B cell (primary cell): ENCODE measurements around the gene ATG16L1. TPM values are rescaled to one million over a fixed set of nuclear protein-coding genes. Genes with fewer than 3 reads are reported as not detected.
A peak's percentile ranks its signal among the peaks of the same experiment; 100 is the strongest.

Source experiments
- ATAC-seq: fragments of 200-7000 bp; cut with Tn5 transposase; one replicate; pipeline ENCODE4 v1.10.0; 2021; ENCODE audit warnings: low read depth, mild to moderate bottlenecking, moderate number of reproducible peaks, moderate library complexity
- CTCF ChIA-PET: fragments of 350-600 bp; sonication (Branson Sonifier 250); formaldehyde crosslinking; loops from one replicate; lab custom pipeline; 2021; ENCODE audit warnings: antibody characterized with exemption, inconsistent platforms; lab: Charles Lee
- POLR2A ChIA-PET: fragments of 350-600 bp; sonication (Branson Sonifier 250); formaldehyde crosslinking; loops from one replicate; lab custom pipeline; 2021; ENCODE audit warnings: antibody characterized with exemption; lab: Charles Lee
- DNase-seq: peaks from one replicate; pipeline ENCODE4 v3.0.0; 2013
- H2AFZ ChIP-seq: 2 replicates; pipeline ENCODE4 v1.6.1; 2012; ENCODE audit warnings: mild to moderate bottlenecking, low read depth, low read length; ENCODE audit not compliant: insufficient read depth, poor library complexity, severe bottlenecking
- H3K27ac ChIP-seq, 2 donors: 1 replicate in 1 of 2; 2 replicates in 1 of 2; pipeline ENCODE4 v1.5.1; 2012 to 2013; ENCODE audit warnings: low read length in 2 of 2, mild to moderate bottlenecking in 2 of 2, moderate library complexity in 1 of 2
- H3K27me3 ChIP-seq, 4 experiments: fragments of 200-600 bp in 1 of 4; sonication (generic) in 1 of 4; replicated peaks in 1 of 4; 1 replicate in 2 of 4; 2 replicates in 2 of 4; pipeline versions ENCODE4 v1.6.1 to v1.7.0; 2013 to 2016; ENCODE audit warnings: low read length in 3 of 4, mild to moderate bottlenecking in 2 of 4, mixed read lengths in 1 of 4, moderate library complexity in 1 of 4; ENCODE audit not compliant: insufficient read depth in 4 of 4, control insufficient read depth in 3 of 4; ENCODE audit errors: control extremely low read depth in 1 of 4
- H3K36me3 ChIP-seq, 2 experiments: replicated peaks in 1 of 2; 1 replicate in 1 of 2; 2 replicates in 1 of 2; pipeline versions ENCODE4 v1.6.1 to v1.7.1; 2013; ENCODE audit warnings: low read length in 1 of 2; ENCODE audit not compliant: insufficient read depth in 2 of 2, control insufficient read depth in 1 of 2; ENCODE audit errors: control extremely low read depth in 1 of 2, extremely low read depth in 1 of 2
- H3K4me1 ChIP-seq, 2 donors: fragments of 200-600 bp in 1 of 2; sonication (generic) in 1 of 2; 1 replicate in 1 of 2; 2 replicates in 1 of 2; pipeline versions ENCODE4 v1.5.1 to v1.6.1; 2013 to 2017; ENCODE audit warnings: low read length in 2 of 2; ENCODE audit not compliant: control insufficient read depth in 2 of 2, insufficient read depth in 2 of 2
- H3K4me2 ChIP-seq: replicated peaks from 2 replicates; pipeline ENCODE3; 2012; ENCODE audit warnings: mild to moderate bottlenecking, low read depth, low read length; ENCODE audit not compliant: poor library complexity, severe bottlenecking
- H3K4me3 ChIP-seq, 5 experiments: fragments of 200-600 bp in 1 of 5; sonication (generic) in 1 of 5; 1 replicate in 3 of 5; 2 replicates in 2 of 5; pipeline versions ENCODE4 v1.5.1 to v1.7.0; 2011 to 2016; ENCODE audit warnings: low read length in 4 of 5, mild to moderate bottlenecking in 4 of 5, low read depth in 2 of 5, control low read depth in 1 of 5, moderate library complexity in 1 of 5; ENCODE audit not compliant: insufficient read depth in 1 of 5; ENCODE audit errors: control extremely low read depth in 1 of 5, extremely low read depth in 1 of 5
- H3K79me2 ChIP-seq: fragments of 200-600 bp; sonication (generic); one replicate; pipeline ENCODE4 v1.6.0; 2016; ENCODE audit warnings: low read length; ENCODE audit not compliant: control insufficient read depth, insufficient read depth
- H3K9ac ChIP-seq: fragments of 200-600 bp; sonication (generic); 2 replicates; pipeline ENCODE4 v1.6.1; 2017; ENCODE audit warnings: mild to moderate bottlenecking, low read length, moderate library complexity
- H3K9me3 ChIP-seq, 3 donors: one replicate each; pipeline versions ENCODE4 v1.6.1 to v1.7.1; 2013; ENCODE audit warnings: low read length in 2 of 3; ENCODE audit not compliant: control insufficient read depth in 2 of 3, insufficient read depth in 1 of 3; ENCODE audit errors: control extremely low read depth in 1 of 3
- H4K20me1 ChIP-seq: 2 replicates; pipeline ENCODE4 v1.6.0; 2012; ENCODE audit warnings: mild to moderate bottlenecking, low read length; ENCODE audit not compliant: insufficient read depth, control insufficient read depth, poor library complexity, severe bottlenecking
- H3K27ac Mint-ChIP-seq: one replicate; pipeline ENCODE4 v1.8.0; 2021; ENCODE audit warnings: mixed read lengths
- H3K27me3 Mint-ChIP-seq: one replicate; pipeline ENCODE4 v1.8.0; 2021; ENCODE audit warnings: mixed read lengths
- H3K4me1 Mint-ChIP-seq: one replicate; pipeline ENCODE4 v1.8.0; 2021; ENCODE audit warnings: mixed read lengths
- H3K4me3 Mint-ChIP-seq: one replicate; pipeline ENCODE4 v1.8.0; 2021; ENCODE audit warnings: mixed read lengths
- H3K9me3 Mint-ChIP-seq: one replicate; pipeline ENCODE4 v1.8.0; 2022; ENCODE audit warnings: mixed read lengths; ENCODE audit not compliant: insufficient read depth
- CTCF ChIP-seq: fragments of 200-600 bp; IDR thresholded peaks from one replicate; pipeline ENCODE4 v1.8.0; 2022; ENCODE audit warnings: antibody characterized with exemption, mild to moderate bottlenecking
- EZH2 ChIP-seq: IDR thresholded peaks from 2 replicates; pipeline ENCODE4 v1.6.1; 2012; ENCODE audit warnings: borderline replicate concordance, low read depth, mild to moderate bottlenecking, moderate library complexity, low read length; ENCODE audit not compliant: insufficient read depth, poor library complexity, severe bottlenecking
- WGBS: methylation state at CpG from one replicate; pipeline ENCODE4 v1.1.5; 2013; ENCODE audit warnings: missing lambda C conversion rate; ENCODE audit not compliant: insufficient coverage; 5-methylcytosine and 5-hydroxymethylcytosine counted together
- intact Hi-C: fragments of 100-400 bp; cut with micrococcal nuclease; formaldehyde crosslinking; loops from one replicate; pipeline ENCODE4 v1.10.0; 2022
- polyA plus RNA-seq: library from polyadenylated mRNA; depleted of rRNA; stranded (reverse); fragments of >200 nt; gene quantifications from 2 replicates; pipeline ENCODE4 v1.2.3, GENCODE V29; 2012
- total RNA-seq, 2 donors: library from RNA; stranded (reverse); fragments of 120-200 nt in 1 of 2; gene quantifications; 1 replicate in 1 of 2; 2 replicates in 1 of 2; pipeline versions ENCODE4 v1.2.3 to v1.2.4, GENCODE V29; 2013 to 2022

ATG16L1 gene
- total and polyA plus RNA-seq, 2 donors (not counting 1 experiment from before 2014, with no cell fraction given) = 25.7 to 69.9 TPM

DNA sequence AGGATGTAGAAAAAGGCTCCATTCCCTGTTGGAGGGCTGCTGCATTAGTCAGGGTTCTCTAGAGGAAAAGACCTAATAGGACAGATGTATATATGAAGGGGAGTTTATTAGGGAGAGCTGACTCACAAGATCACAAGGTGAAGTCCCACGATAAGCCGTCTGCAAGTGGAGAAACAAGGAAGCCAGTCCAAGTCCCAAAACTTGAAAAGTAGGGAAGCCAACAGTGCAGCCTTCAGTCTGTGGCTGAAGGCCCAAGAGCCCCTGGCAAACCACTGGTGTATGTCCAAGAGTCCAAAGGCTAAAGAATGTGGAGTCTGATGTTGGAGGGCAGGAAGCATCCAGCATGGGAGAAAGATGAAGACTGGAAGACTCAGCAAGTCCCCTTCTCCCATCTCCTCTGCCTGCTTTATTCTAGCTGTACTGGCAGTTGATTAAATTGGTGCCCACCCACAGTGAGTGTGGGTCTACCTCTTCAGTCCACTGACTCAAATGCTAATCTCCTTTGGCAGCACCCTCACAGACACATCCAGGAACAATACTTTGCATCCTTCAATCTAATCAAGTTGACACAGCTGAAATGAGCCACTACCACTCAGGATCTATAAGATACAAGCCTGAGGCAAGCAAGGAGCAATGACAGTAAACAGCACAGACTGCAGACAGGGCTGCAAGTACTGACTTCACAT lies 30.0 kb upstream of the ATG16L1 start:
- no peaks in the 10 kb centered on the region for H3K79me2 ChIP-seq
- H3K36me3 ChIP-seq = no peaks in the 10 kb centered on the region
- H3K4me3 Mint-ChIP-seq = no peak overlapping the region
- DNase-seq = no peak
- no peaks in the 10 kb centered on the region for H3K27me3 ChIP-seq
- no peak overlapping the region for H3K9ac ChIP-seq
- CTCF ChIA-PET = no interaction called here
- H3K27me3 Mint-ChIP-seq = no peaks in the 10 kb centered on the region
- no peak overlapping the region for H3K27ac ChIP-seq
- H2AFZ ChIP-seq = no peak overlapping the region
- POLR2A ChIA-PET = no interaction called here
- H4K20me1 ChIP-seq = no peaks in the 10 kb centered on the region
- TF ChIP-seq CTCF = no peak
- TF ChIP-seq EZH2 = no peak
- ATAC-seq = no peak
- WGBS = 96% methylated on average over 2 of the region's 2 CpGs
- H3K9me3 ChIP-seq = no peaks in the 10 kb centered on the region
- H3K9me3 Mint-ChIP-seq = no peaks in the 10 kb centered on the region
- no peak overlapping the region for H3K4me2 ChIP-seq
- intact Hi-C loops = no loop called here
- H3K27ac Mint-ChIP-seq = peak overlapping the region; percentile 17
- H3K4me1 Mint-ChIP-seq = peaks cover 9% of the 10 kb centered on the region
- no peak overlapping the region for H3K4me3 ChIP-seq
- H3K4me1 ChIP-seq = peaks cover 0 to 6% of the 10 kb centered on the region in 2 donors

DNA sequence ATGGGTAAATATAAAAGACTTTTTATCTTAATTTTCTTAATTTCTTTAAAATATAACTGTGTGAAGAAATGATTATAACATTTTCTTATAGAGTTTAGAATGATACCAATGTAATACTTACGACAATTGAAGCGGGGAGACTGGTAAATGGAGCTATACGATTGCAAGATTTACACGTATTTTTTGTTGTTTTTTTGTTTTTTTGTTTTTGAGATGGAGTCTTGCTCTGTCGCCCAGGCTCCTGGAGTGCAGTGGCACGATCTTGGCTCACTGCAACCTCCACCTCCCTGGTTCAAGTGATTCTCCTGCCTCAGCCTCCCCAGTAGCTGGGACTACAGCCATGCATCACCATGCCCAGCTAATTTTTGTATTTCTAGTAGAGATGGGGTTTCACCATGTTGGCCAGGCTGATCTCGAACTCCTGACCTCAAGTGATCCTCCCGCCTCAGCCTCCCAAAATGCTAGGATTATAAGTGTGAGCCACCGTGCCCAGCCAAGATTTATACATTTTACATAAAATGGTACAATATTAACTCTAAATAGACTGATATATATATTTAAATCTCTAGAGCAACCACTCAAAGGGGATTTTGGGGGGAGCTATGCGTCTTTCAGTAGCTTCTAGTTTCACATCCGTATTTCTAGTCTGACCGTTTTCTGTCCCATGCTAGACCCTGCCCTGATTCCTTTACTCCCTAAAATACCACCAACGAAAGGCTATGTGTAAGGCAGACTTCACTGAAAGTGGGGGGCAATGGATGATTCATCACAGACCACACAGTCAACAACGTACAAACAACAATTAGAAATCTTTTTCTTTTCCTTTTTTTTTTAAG lies 28.2 kb upstream of the ATG16L1 start:
- H3K36me3 ChIP-seq = no peaks in the 10 kb centered on the region
- peak; percentile 62 for DNase-seq
- H4K20me1 ChIP-seq = no peaks in the 10 kb centered on the region
- peak overlapping the region; percentile 44 for H3K27ac Mint-ChIP-seq
- no peaks in the 10 kb centered on the region for H3K9me3 Mint-ChIP-seq
- H3K27me3 ChIP-seq = no peaks in the 10 kb centered on the region
- H3K4me3 ChIP-seq = no peak overlapping the region
- H3K4me3 Mint-ChIP-seq = peak overlapping the region; percentile 51
- WGBS = no CpG with 5 or more reads among the region's 14 CpGs
- no peaks in the 10 kb centered on the region for H3K9me3 ChIP-seq
- intact Hi-C loops = no loop called here
- no peaks in the 10 kb centered on the region for H3K79me2 ChIP-seq
- peaks cover 0 to 6% of the 10 kb centered on the region in 2 donors for H3K4me1 ChIP-seq
- peak overlapping the region; percentile 3 for H3K4me2 ChIP-seq
- no peak for TF ChIP-seq CTCF
- TF ChIP-seq EZH2 = no peak
- H3K9ac ChIP-seq = no peak overlapping the region
- ChIA-PET CTCF (interaction anchor here (1.2 to 2.0 kb wide), 3 partner anchors 17 to 27 kb away, joined by 3 to 10 read pairs (median 7); no protein-coding TSS in a partner anchor), POLR2A (interaction anchor here (0.8 kb wide), 1 partner anchor 27 kb away, joined by 3 read pairs; no protein-coding TSS in a partner anchor)
- peak; percentile 80 for ATAC-seq
- H3K27ac ChIP-seq = no peak overlapping the region
- H3K4me1 Mint-ChIP-seq = peaks cover 9% of the 10 kb centered on the region
- H3K27me3 Mint-ChIP-seq = no peaks in the 10 kb centered on the region
- no peak overlapping the region for H2AFZ ChIP-seq
